Pancreas (tissue), 10 donors: ENCODE data around the gene PSTPIP1. TPM values are rescaled to one million over a fixed set of nuclear protein-coding genes. Genes with fewer than 3 reads are reported as not detected.
A peak's percentile ranks its signal among the peaks of the same experiment; 100 is the strongest.

Experiments used
- ATAC-seq, 4 donors: fragments of 200-7000 bp; cut with Tn5 transposase; one replicate each; pipeline versions ENCODE4 v1.8.0 to v1.9.1; 2020; ENCODE audit warnings: mild to moderate bottlenecking in 4 of 4, moderate library complexity in 4 of 4
- DNase-seq, 6 donors: peaks; one replicate each; pipeline ENCODE4 v3.0.0-alpha.2; 2020
- FAIRE-seq: peaks from 2 replicates; lab custom pipeline; 2012; peaks lifted over from hg19 to GRCh38; lab: Jason Lieb, UNC
- H3K27ac ChIP-seq, 4 donors: fragments of 200-600 bp; sonication (generic); 1 replicate in 3 of 4; 2 replicates in 1 of 4; pipeline versions ENCODE4 v1.5.0 to v1.8.0; 2020
- H3K27me3 ChIP-seq, 4 donors: fragments of 200-600 bp; one replicate each; pipeline ENCODE4 v1.8.0; 2021
- H3K36me3 ChIP-seq, 3 donors: fragments of 200-600 bp; sonication (generic) in 1 of 3; one replicate each; pipeline versions ENCODE4 v1.5.0 to v1.8.0; 2020 to 2021
- H3K4me1 ChIP-seq, 3 donors: fragments of 200-600 bp; one replicate each; pipeline ENCODE4 v1.8.0; 2021
- H3K4me3 ChIP-seq, 4 donors: fragments of 200-600 bp; sonication (generic) in 2 of 4; one replicate each; pipeline versions ENCODE4 v1.5.0 to v1.8.0; 2020 to 2021
- H3K9me3 ChIP-seq, 4 donors: fragments of 200-600 bp; one replicate each; pipeline ENCODE4 v1.8.0; 2021
- WGBS, 2 donors: extraction: QIAGEN DNeasy Blood & Tissue Kit; methylation state at CpG; one replicate each; pipeline ENCODE4 v1.1.7; 2013; 5-methylcytosine and 5-hydroxymethylcytosine counted together
- intact Hi-C, 3 donors: fragments of 100-400 bp; cut with DNase I; formaldehyde crosslinking; loops; one replicate each; pipeline versions ENCODE4 v1.11.1 to v1.14.2; 2022
- polyA plus RNA-seq, 2 donors: library from polyadenylated mRNA; stranded (reverse); fragments of 200-250 nt; gene quantifications; one replicate each; pipeline ENCODE4 v1.2.3, GENCODE V29; 2013
- total RNA-seq, 6 donors: library from RNA; stranded (reverse); fragmentation: NEBNext Ultra II Directional in 4 of 6; extraction: Animal tissue kit (Norgen Biotek cat#: 25700) in 4 of 6; gene quantifications; one replicate each; pipeline versions ENCODE4 v1.2.1 to v1.2.4, GENCODE V29; 2021 to 2023
- TF ChIP-seq, protein P1 (sequence below), 4 donors: fragments of 200-600 bp; sonication (generic) in 3 of 4; IDR thresholded peaks; one replicate each; pipeline versions ENCODE4 v1.5.0 to v1.8.0; 2021; ENCODE audit warnings: antibody characterized with exemption in 4 of 4
- donor health status: healthy with polysubstance abuse.
- donor health status: DM: no; HTN: no; CAD: no; lungs with moderate emphysema.
- donor health status: DM: no; HTN: no; CAD: no.
- donor health status: control.
- donor health status: control.
- donor health status: Bipolar disorder and iron deficiency.
- donor health status: DM: yes; HTN: yes; CAD: no.
- donor health status: DM: no; HTN: no; CAD: no.
- donor health status: DM: no; HTN: no; CAD: no.
- donor health status: DM: yes; HTN: yes; CAD: no.

PSTPIP1 gene
- total and polyA plus RNA-seq, 8 donors: 0.83 to 6.2 (median 3.6) TPM; not detected in 1

GRCh38 chr15:76953913-76954312, 41.0 kb upstream of the PSTPIP1 start:
- TF ChIP-seq, protein P1, sequence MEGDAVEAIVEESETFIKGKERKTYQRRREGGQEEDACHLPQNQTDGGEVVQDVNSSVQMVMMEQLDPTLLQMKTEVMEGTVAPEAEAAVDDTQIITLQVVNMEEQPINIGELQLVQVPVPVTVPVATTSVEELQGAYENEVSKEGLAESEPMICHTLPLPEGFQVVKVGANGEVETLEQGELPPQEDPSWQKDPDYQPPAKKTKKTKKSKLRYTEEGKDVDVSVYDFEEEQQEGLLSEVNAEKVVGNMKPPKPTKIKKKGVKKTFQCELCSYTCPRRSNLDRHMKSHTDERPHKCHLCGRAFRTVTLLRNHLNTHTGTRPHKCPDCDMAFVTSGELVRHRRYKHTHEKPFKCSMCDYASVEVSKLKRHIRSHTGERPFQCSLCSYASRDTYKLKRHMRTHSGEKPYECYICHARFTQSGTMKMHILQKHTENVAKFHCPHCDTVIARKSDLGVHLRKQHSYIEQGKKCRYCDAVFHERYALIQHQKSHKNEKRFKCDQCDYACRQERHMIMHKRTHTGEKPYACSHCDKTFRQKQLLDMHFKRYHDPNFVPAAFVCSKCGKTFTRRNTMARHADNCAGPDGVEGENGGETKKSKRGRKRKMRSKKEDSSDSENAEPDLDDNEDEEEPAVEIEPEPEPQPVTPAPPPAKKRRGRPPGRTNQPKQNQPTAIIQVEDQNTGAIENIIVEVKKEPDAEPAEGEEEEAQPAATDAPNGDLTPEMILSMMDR (IDR thresholded peaks at IDR 0.05): no peak
- Histone ChIP-seq H3K4me3 (no peak overlapping the region), H3K36me3 (peaks cover 0 to 10% (median 0%) of the 10 kb centered on the region in 3 donors), H3K27ac (no peak overlapping the region), H3K4me1 (no peaks in the 10 kb centered on the region), H3K27me3 (no peaks in the 10 kb centered on the region), H3K9me3 (no peaks in the 10 kb centered on the region)
- intact Hi-C loops: no loop called here
- ATAC-seq: no peak
- no peak for DNase-seq
- FAIRE-seq: no peak
- WGBS, 2 donors: 42 to 52% methylated on average over 3 of the region's 3 CpGs

DNA sequence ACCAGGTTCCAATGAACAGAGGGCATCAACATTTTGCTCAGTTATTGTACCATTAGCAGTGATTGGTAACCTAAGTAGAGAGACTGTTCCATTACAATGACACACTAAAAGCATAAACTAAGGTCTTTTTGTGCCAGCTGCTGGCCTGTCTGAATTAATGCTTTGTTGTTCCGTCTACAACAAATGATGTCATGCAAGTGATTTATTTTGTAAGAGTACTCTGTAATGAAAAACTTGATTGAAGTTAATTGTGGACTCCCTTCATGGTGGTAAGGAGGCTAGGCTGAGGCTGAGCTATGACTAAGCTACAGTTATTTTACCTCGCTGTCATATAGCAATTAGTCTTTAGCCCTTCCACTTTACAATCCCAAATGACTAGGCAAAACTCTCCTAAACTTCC, 40.2 kb upstream of the PSTPIP1 start:
- TF ChIP-seq, protein P1 (IDR thresholded peaks at IDR 0.05): no peak
- no peaks in the 10 kb centered on the region for H3K27me3 ChIP-seq
- ATAC-seq (peak in 3 of 4 donors; percentile 16 to 49 (median 41)), DNase-seq (no peak), FAIRE-seq (no peak)
- no peaks in the 10 kb centered on the region for H3K9me3 ChIP-seq
- H3K4me3 ChIP-seq: no peak overlapping the region
- 49 to 58% methylated on average over 2 of the region's 2 CpGs for WGBS, 2 donors
- peaks cover 0 to 2% (median 0%) of the 10 kb centered on the region in 3 donors for H3K36me3 ChIP-seq
- intact Hi-C loops: no loop called here
- H3K27ac ChIP-seq: peak overlapping the region in 2 of 4 donors; percentile 46 to 53
- H3K4me1 ChIP-seq: no peaks in the 10 kb centered on the region

GRCh38 chr15:76961268-76962011, 33.5 kb upstream of the PSTPIP1 start:
- DNase-seq: no peak
- peak overlapping the region in 2 of 4 donors; percentile 32 to 38 for H3K27ac ChIP-seq

DNA sequence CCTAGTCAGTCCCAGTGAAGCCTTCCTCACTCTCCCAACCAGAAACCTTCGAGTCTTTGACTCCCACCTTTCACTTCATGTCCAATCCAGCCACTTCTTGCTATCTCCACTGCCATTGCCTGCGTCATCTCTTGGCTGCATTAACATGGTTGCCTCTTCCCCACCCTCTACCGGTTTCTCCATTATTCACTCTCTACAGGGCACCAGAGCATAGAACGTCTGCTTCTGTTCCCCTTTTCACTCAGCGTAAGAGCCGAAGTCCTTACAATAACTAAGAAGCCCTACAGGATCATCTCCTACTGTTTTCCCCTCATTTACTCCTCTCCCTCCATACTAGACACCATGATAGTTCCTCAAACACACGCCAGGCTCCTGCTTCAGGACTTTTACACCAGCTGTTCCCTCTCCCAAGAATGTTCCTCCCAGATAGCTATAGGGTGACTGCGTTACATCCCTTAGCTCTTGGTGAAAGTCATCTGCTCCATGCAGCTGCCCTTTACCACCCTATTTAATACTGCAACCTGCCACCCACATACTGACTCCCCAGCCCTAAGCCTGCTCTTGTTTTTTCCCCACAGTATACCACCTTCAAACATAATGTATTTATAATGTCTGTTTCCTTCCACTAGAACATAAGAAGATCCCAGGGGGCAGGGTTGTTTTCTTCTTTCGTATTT, 32.5 kb upstream of the PSTPIP1 start:
- DNase-seq (no peak), FAIRE-seq (no peak), ATAC-seq (no peak)
- TF ChIP-seq, protein P1 (IDR thresholded peaks at IDR 0.05): no peak
- intact Hi-C loops: no loop called here
- H3K36me3 ChIP-seq: no peaks in the 10 kb centered on the region
- H3K4me3 ChIP-seq: no peak overlapping the region
- no peaks in the 10 kb centered on the region for H3K9me3 ChIP-seq
- 83 to 85% methylated on average over 9 of the region's 9 CpGs for WGBS, 2 donors
- H3K4me1 ChIP-seq: no peaks in the 10 kb centered on the region
- no peak overlapping the region for H3K27ac ChIP-seq
- H3K27me3 ChIP-seq: no peaks in the 10 kb centered on the region

More at GRCh38 chr15:76961268-76962011, 33.5 kb upstream of the PSTPIP1 start:
- intact Hi-C loops: no loop called here
- ATAC-seq: peak in 3 of 4 donors; percentile 18 to 44 (median 43)
- Histone ChIP-seq H3K27me3 (no peaks in the 10 kb centered on the region), H3K4me3 (no peak overlapping the region), H3K4me1 (no peaks in the 10 kb centered on the region), H3K9me3 (no peaks in the 10 kb centered on the region), H3K36me3 (no peaks in the 10 kb centered on the region)
- WGBS, 2 donors: 63 to 70% methylated on average over 6 of the region's 6 CpGs
- FAIRE-seq: no peak
- TF ChIP-seq, protein P1 (IDR thresholded peaks at IDR 0.05): no peak
